Neural cell (in vitro differentiated cells): ENCODE data around the gene AGBL5.

Experiments used
- EP300 ChIP-seq: fragments of 450-650 bp; conservative IDR thresholded peaks from 2 replicates; pipeline ENCODE4 v1.6.1; 2014; ENCODE audit warnings: antibody characterized with exemption, mild to moderate bottlenecking, moderate library complexity; ENCODE audit not compliant: poor library complexity, severe bottlenecking
- EZH2 ChIP-seq: fragments of 200-600, 300-800 bp; shearing (Covaris generic), sonication (generic); IDR thresholded peaks from 2 replicates; pipeline ENCODE4 v1.6.1; 2014; ENCODE audit warnings: antibody characterized with exemption, low read length, borderline replicate concordance, mild to moderate bottlenecking; ENCODE audit not compliant: insufficient read depth, poor library complexity, severe bottlenecking
- MXI1 ChIP-seq: fragments of 450-650 bp; conservative IDR thresholded peaks from 2 replicates; pipeline ENCODE4 v1.6.1; 2014; ENCODE audit warnings: antibody characterized with exemption, mild to moderate bottlenecking; ENCODE audit not compliant: poor library complexity, severe bottlenecking
- POLR2AphosphoS5 ChIP-seq: IDR thresholded peaks from 2 replicates; pipeline ENCODE4 v1.6.1; 2012
- RAD21 ChIP-seq: fragments of 450-650 bp; conservative IDR thresholded peaks from 2 replicates; pipeline ENCODE4 v1.6.1; 2014; ENCODE audit warnings: antibody characterized with exemption, mild to moderate bottlenecking, moderate library complexity
- SMC3 ChIP-seq: fragments of 450-650 bp; conservative IDR thresholded peaks from 2 replicates; pipeline ENCODE4 v1.6.1; 2014; ENCODE audit warnings: antibody characterized with exemption, mild to moderate bottlenecking, moderate library complexity; ENCODE audit not compliant: poor library complexity
- TAF1 ChIP-seq: IDR thresholded peaks from 2 replicates; pipeline ENCODE4 v1.6.1; 2012; ENCODE audit warnings: low read depth
- TF ChIP-seq, protein P1 (sequence below): fragments of 450-650 bp; IDR thresholded peaks from 2 replicates; pipeline ENCODE4 v1.5.1; 2014; ENCODE audit warnings: antibody characterized with exemption, mild to moderate bottlenecking, moderate library complexity; ENCODE audit not compliant: poor library complexity, severe bottlenecking
- TF ChIP-seq, protein P2 (sequence below): IDR thresholded peaks from 2 replicates; pipeline ENCODE4 v1.6.1; 2012; ENCODE audit warnings: borderline replicate concordance

DNA sequence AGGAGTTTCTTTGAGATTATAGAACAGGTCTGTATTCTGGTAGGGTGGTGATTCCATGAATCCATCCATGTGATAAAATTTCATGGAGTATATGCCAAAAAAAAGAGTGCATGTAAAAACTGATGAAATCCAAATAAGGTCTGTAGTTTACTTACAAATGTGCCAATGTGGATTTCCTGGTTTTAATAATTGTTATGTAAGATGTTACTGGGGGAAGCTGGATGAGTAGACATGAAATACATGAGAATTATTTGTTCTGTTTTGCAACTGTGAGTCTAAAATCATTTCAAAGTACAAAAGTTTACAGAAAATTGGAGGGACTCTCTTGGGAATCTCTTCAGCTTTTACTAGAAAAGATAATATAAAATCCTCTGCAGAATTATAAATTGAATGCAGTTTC is 42.4 kb upstream of the AGBL5 start:
- TF ChIP-seq, protein P1, sequence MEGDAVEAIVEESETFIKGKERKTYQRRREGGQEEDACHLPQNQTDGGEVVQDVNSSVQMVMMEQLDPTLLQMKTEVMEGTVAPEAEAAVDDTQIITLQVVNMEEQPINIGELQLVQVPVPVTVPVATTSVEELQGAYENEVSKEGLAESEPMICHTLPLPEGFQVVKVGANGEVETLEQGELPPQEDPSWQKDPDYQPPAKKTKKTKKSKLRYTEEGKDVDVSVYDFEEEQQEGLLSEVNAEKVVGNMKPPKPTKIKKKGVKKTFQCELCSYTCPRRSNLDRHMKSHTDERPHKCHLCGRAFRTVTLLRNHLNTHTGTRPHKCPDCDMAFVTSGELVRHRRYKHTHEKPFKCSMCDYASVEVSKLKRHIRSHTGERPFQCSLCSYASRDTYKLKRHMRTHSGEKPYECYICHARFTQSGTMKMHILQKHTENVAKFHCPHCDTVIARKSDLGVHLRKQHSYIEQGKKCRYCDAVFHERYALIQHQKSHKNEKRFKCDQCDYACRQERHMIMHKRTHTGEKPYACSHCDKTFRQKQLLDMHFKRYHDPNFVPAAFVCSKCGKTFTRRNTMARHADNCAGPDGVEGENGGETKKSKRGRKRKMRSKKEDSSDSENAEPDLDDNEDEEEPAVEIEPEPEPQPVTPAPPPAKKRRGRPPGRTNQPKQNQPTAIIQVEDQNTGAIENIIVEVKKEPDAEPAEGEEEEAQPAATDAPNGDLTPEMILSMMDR = no peak
- TF ChIP-seq MXI1 = no peak
- no peak for TF ChIP-seq EZH2
- no peak for TF ChIP-seq EP300
- TF ChIP-seq TAF1 = no peak
- no peak for TF ChIP-seq RAD21
- TF ChIP-seq, protein P2, sequence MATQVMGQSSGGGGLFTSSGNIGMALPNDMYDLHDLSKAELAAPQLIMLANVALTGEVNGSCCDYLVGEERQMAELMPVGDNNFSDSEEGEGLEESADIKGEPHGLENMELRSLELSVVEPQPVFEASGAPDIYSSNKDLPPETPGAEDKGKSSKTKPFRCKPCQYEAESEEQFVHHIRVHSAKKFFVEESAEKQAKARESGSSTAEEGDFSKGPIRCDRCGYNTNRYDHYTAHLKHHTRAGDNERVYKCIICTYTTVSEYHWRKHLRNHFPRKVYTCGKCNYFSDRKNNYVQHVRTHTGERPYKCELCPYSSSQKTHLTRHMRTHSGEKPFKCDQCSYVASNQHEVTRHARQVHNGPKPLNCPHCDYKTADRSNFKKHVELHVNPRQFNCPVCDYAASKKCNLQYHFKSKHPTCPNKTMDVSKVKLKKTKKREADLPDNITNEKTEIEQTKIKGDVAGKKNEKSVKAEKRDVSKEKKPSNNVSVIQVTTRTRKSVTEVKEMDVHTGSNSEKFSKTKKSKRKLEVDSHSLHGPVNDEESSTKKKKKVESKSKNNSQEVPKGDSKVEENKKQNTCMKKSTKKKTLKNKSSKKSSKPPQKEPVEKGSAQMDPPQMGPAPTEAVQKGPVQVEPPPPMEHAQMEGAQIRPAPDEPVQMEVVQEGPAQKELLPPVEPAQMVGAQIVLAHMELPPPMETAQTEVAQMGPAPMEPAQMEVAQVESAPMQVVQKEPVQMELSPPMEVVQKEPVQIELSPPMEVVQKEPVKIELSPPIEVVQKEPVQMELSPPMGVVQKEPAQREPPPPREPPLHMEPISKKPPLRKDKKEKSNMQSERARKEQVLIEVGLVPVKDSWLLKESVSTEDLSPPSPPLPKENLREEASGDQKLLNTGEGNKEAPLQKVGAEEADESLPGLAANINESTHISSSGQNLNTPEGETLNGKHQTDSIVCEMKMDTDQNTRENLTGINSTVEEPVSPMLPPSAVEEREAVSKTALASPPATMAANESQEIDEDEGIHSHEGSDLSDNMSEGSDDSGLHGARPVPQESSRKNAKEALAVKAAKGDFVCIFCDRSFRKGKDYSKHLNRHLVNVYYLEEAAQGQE = no peak
- no peak for TF ChIP-seq POLR2AphosphoS5
- no peak for TF ChIP-seq SMC3
